Dendritic cell treated with granulocyte-macrophage colony-stimulating factor and Interleukin-4, amounts not matched to agents 40 ng/mL and 50 ng/mL, for 4 days (primary cell): ENCODE measurements around the gene ASXL1.
A peak's percentile ranks its signal among the peaks of the same experiment; 100 is the strongest.
"Not testable (repeated sequence)": the region's sequence is repeated elsewhere in the genome, so short reads cannot be mapped to it uniquely, and the experiment has no call there.

ENCODE experiments used
- H3K27ac Mint-ChIP-seq: one replicate; pipeline ENCODE4 v1.8.0; 2022; ENCODE audit warnings: mild to moderate bottlenecking, mixed read lengths
- H3K27me3 Mint-ChIP-seq: one replicate; pipeline ENCODE4 v1.8.0; 2022; ENCODE audit warnings: mild to moderate bottlenecking, mixed read lengths
- H3K36me3 Mint-ChIP-seq: one replicate; pipeline ENCODE4 v1.8.0; 2022; ENCODE audit warnings: low read depth, mixed read lengths
- H3K4me1 Mint-ChIP-seq: one replicate; pipeline ENCODE4 v1.8.0; 2022; ENCODE audit warnings: low read depth, mixed read lengths
- H3K4me3 Mint-ChIP-seq: one replicate; pipeline ENCODE4 v1.8.0; 2022; ENCODE audit warnings: mild to moderate bottlenecking, moderate library complexity, mixed read lengths
- H3K9me3 Mint-ChIP-seq: one replicate; pipeline ENCODE4 v1.8.0; 2022; ENCODE audit warnings: mixed read lengths
- intact Hi-C: fragments of 100-400 bp; cut with micrococcal nuclease; formaldehyde crosslinking; loops from one replicate; pipeline ENCODE4 v1.15.0; 2022

ASXL1 gene

DNA sequence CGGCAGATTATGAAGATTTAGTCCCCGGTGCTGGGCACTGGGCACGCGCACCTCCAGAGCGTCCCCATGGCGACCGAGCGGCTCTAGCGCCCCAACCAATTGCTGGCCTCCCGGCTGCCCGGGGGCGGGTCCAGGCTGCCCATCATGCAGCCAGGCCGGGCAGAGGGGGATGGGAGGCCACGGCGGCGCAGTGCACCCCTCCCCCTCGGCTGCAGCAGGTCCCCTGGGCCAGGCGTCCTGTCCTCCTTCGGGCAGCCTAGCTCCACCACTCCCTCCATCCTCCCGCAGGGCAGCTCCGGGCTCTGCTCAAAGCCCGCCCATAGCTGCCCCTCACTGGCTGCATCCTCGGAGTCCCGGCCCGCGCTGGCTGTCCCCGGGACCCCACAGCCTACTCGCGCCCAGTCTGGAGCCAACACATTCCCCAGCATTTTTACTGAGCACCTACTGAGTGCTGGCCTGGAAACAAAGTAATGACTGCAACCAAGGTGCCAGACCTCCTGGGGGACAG lies 99.4 kb downstream of the ASXL1 start:
- Mint-ChIP-seq H3K36me3 (peaks cover 72% of the 10 kb centered on the region), H3K4me3 (peak overlapping the region; percentile 30), H3K4me1 (peaks cover 18% of the 10 kb centered on the region), H3K27me3 (no peaks in the 10 kb centered on the region), H3K9me3 (no peaks in the 10 kb centered on the region), H3K27ac (no peak overlapping the region)
- intact Hi-C loops = no loop called here

DNA sequence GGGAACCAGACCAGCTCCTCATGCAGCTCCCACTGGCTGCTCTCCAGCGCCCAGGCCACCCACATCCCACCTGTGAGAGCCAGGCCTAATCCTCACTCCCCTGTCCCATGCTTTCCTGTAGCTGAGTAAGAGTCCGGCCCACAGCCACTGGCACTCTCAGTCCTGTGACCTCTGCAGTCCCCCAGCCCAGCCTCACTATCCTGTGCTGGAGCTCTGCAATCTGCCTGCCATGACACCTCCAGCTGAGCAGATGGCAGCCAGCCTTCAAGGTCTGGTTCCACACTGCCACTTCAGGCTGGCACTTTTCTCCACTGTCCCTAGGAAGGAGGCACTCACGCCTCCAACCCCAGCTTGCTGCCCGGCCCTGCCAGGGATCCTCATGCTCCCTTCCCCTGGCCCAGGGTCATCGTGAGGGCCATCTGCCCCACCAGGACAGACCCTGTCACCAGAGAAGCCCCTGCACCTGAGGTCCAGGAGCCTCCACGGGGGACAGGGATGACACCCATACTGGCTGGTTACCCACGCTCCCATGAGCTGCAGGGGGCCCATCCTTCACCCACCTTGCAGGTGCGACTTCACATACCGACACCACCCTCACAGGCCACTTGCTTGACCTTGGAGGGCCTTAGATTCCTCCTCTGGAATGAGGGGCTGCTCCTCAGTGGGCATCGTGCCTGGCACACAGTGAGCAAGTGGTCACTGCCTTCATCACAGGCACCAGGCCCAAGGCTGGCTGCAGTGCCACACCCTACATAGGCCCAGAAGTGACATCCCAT lies 100.1 kb downstream of the ASXL1 start:
- peaks cover 72% of the 10 kb centered on the region for H3K36me3 Mint-ChIP-seq
- peaks cover 15% of the 10 kb centered on the region for H3K4me1 Mint-ChIP-seq
- H3K9me3 Mint-ChIP-seq = no peaks in the 10 kb centered on the region
- H3K27me3 Mint-ChIP-seq = no peaks in the 10 kb centered on the region
- intact Hi-C loops = no loop called here
- no peak overlapping the region for H3K27ac Mint-ChIP-seq
- no peak overlapping the region for H3K4me3 Mint-ChIP-seq

DNA sequence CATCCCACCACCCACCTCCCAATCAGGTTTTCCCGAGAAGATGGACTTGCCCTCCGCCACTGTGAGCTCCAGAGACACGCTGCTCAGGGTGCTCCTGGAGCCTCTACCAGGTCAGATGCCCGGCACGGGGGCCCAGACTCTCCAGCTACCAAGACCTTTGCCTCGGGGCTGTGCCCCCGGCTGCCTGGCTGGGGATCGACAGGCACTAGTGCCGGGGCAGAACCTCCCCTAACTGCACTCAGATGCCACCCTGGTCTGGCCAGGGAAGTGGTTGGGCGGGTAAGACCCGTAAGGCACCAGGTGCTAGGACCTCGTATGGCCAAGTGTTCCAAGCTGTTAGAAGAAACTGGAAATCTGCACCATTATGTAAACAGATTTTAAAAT lies 100.7 kb downstream of the ASXL1 start:
- Mint-ChIP-seq H3K27ac (no peak overlapping the region), H3K27me3 (no peaks in the 10 kb centered on the region), H3K4me3 (no peak overlapping the region), H3K36me3 (peaks cover 72% of the 10 kb centered on the region), H3K9me3 (no peaks in the 10 kb centered on the region), H3K4me1 (peaks cover 15% of the 10 kb centered on the region)
- intact Hi-C loops = no loop called here

DNA sequence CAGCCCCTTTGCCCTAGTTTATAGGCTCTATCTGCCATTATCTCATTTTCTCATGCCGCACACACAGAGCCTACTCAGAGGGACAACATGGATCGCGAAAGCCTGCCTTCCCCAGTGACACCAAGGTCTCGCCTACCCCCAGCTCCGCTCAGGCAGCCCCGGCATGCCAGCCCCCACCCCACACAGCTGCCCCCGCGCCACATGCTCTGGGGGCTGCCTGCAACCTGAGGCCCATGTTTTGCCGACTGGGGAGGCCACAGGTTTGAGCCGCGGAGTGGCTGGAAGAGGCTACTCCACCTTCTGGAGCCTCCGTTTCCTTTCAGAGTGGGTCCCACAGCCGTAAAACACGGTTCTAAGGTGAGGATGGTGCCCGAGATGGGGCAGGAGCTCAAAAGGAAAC lies 102.1 kb downstream of the ASXL1 start:
- Mint-ChIP-seq H3K4me1 (peaks cover 20% of the 10 kb centered on the region), H3K27ac (no peak overlapping the region), H3K27me3 (no peaks in the 10 kb centered on the region), H3K9me3 (no peaks in the 10 kb centered on the region), H3K36me3 (peaks cover 67% of the 10 kb centered on the region), H3K4me3 (no peak overlapping the region)
- intact Hi-C loops = no loop called here

DNA sequence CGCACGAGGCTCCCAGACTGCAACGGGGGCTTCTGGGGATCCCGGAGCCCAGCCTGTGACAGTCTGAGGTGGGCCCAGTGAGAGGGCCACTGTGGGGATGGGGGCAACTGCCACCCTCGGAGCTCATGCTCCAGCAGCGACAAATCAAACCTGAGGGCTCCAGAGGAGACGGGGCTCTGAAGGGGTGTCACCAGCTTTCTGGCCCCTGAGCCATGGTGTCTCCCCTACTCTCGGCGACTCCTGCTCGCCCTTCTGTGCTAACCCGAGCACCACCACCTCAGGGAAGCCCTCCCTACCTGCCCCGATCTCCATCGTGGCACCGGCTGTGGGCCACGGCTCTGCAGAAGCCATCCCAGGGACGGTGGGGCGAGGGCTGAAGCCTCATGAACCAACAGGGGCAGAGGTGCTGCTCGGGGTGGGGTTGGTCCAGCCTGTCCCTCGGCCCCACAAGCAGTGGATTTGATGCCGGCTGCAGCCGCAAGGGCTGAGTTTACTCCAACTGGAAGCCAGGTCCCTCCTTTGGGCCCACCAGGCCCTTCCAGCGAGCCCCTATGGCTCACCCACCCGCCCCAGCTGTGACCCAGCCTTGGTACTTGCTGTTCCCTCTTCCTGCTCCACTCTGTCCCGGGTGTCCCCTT lies 102.7 kb downstream of the ASXL1 start:
- Mint-ChIP-seq H3K27me3 (no peaks in the 10 kb centered on the region), H3K4me1 (peaks cover 26% of the 10 kb centered on the region), H3K36me3 (peaks cover 66% of the 10 kb centered on the region), H3K27ac (no peak overlapping the region), H3K9me3 (no peaks in the 10 kb centered on the region), H3K4me3 (no peak overlapping the region)
- intact Hi-C loops = no loop called here

DNA sequence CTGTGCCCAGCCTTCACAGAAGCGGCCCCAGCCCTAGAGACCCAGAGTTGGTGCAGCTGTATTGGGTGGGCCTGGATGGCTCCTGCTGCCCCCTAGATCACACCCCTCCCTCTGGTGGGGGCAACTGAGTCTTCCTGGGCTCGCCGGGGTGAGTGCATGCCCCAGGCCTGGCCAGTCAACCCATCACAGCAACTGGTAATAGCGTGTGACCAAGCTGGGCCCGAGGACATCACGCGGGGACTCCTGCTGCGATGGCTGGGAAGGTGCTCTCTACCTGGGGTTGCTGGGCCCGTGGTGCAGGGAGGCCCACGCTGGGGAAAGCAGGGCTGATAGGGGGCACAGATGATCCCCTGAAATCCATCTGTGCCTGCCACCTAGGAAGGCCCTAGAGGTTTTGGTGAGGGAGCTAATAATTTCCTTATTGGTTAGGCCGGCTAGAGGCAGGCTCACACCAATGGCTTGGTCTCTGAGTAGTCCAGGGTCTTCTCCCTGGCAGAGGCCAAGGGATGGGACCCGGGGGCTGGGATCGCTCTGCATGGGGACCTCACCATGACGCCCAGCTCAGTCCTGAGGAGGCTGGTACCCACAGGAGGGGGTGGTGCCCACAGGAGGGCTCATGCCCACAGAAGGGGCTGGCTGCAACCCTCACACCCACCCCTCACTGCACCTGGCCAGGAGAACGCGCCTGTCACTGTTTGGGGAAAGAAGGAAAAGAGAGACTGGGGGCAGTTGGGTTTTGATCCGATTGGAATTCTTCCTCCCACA lies 103.9 kb downstream of the ASXL1 start:
- Mint-ChIP-seq H3K27me3 (no peaks in the 10 kb centered on the region), H3K27ac (no peak overlapping the region), H3K36me3 (peaks cover 60% of the 10 kb centered on the region), H3K4me1 (peaks cover 36% of the 10 kb centered on the region), H3K9me3 (no peaks in the 10 kb centered on the region), H3K4me3 (no peak overlapping the region)
- intact Hi-C loops = no loop called here

DNA sequence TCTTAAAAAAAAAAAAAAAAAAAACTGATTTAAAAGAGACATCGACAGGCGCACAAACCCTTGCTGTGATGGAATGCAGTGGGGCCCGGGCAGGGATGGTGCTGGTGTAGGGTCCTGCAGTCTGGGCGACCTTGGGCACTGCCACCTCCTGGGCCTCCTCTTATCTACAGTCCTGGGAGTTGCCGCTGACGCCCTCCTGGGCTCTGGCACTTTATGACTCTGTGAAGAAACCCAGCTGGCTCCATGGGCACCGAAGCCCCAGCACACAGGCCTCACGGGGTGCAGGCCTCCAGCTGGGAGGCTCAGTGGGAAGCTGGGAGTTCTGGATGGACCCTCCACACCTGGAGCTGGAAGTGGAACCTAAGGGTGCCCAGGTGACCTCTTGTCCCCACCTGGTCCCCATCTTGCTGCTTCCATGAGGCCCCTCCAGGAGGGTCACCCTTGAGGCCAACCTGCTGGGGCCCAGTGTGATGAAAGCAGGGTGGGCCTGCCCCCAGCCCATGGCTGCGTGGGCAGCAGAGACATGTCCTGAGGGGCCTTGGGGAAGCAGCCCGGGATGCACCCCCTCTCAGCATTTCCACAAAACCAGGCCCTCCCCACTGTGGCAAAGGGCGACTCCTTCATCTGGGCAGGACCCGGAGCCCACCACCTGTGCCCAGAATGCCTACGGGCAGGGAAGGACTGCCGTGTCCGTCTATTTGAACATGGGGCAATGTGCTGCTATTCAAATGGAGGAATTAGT lies 104.9 kb downstream of the ASXL1 start:
- Mint-ChIP-seq H3K36me3 (peaks cover 67% of the 10 kb centered on the region), H3K4me1 (peaks cover 36% of the 10 kb centered on the region), H3K27ac (no peak overlapping the region), H3K27me3 (no peaks in the 10 kb centered on the region), H3K4me3 (no peak overlapping the region), H3K9me3 (no peaks in the 10 kb centered on the region)
- intact Hi-C loops = no loop called here

DNA sequence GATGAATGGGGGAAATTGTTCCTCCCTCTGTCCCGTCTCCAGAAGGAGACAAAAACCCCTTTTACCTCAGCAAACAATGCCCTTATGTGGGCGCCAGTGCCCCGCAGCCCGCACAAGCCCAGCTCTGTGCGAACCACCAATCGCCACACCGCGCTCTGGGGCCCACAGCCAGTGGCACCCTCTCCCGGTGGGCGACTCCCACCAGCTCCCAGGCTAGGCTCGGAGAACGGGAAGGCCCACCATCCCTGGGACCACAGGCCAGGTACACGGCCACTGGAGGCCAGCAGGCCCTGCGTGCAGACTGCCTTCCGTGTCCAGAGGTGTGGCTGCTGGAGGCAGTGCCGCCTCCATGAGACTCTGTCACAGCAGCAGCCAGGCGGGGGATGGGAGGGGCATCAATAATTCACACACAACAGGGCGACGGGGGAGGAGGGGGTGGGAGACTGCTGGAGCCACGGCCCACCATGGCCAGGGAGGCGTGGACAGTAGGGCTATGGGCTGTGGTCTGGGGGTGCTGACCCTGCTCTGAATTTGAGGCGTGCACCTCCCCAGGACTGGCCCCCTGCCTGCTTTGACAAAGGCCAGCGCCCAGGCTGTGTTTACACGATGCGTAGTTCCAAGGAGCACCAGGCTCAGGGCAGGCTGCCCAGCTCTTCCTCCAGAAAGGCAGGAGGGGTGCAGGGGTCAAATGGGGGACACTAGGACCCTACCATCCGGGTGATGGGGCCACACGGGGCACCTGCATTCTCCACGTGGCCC lies 105.7 kb downstream of the ASXL1 start:
- no peak overlapping the region for H3K4me3 Mint-ChIP-seq
- no peaks in the 10 kb centered on the region for H3K27me3 Mint-ChIP-seq
- H3K27ac Mint-ChIP-seq = no peak overlapping the region
- H3K36me3 Mint-ChIP-seq = peaks cover 60% of the 10 kb centered on the region
- H3K4me1 Mint-ChIP-seq = peaks cover 30% of the 10 kb centered on the region
- intact Hi-C loops = no loop called here
- no peaks in the 10 kb centered on the region for H3K9me3 Mint-ChIP-seq

DNA sequence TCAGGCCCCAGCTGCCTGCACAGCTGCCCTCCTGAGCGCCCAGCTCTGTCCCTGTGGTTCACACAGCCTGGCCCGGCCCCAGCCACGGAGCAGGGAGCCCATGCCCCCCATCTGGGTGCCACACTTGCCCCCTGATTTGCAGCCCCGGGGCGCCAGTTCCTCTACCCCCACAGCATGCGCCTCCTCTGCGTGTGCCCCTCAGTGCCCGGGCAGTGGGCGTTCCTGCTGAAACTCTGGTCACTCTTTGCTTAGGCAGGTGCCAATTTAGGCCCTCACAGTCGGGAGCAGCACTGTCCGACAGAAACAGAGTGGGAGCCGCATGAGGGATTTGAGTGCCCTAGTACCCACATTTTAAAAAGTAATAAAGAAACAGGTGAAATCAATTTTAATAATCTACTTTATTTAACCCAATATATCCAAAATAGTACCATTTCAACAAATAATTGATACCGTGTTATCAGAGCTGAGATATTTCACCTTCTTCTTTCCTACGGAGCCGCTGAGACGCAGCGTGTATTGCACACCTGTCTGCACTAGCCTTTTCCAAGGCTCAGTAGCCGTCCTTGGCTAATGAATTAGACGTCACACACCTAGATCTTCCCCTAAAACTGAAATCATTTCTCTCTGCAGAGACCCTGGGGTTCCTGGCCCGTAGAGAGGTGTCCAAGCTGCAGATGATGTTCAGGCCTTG lies 106.4 kb downstream of the ASXL1 start:
- peak overlapping the region; percentile 56 for H3K27ac Mint-ChIP-seq
- no peaks in the 10 kb centered on the region for H3K9me3 Mint-ChIP-seq
- peaks cover 33% of the 10 kb centered on the region for H3K4me1 Mint-ChIP-seq
- no peak overlapping the region for H3K4me3 Mint-ChIP-seq
- intact Hi-C loops = no loop called here
- H3K27me3 Mint-ChIP-seq = no peaks in the 10 kb centered on the region
- peaks cover 60% of the 10 kb centered on the region for H3K36me3 Mint-ChIP-seq

DNA sequence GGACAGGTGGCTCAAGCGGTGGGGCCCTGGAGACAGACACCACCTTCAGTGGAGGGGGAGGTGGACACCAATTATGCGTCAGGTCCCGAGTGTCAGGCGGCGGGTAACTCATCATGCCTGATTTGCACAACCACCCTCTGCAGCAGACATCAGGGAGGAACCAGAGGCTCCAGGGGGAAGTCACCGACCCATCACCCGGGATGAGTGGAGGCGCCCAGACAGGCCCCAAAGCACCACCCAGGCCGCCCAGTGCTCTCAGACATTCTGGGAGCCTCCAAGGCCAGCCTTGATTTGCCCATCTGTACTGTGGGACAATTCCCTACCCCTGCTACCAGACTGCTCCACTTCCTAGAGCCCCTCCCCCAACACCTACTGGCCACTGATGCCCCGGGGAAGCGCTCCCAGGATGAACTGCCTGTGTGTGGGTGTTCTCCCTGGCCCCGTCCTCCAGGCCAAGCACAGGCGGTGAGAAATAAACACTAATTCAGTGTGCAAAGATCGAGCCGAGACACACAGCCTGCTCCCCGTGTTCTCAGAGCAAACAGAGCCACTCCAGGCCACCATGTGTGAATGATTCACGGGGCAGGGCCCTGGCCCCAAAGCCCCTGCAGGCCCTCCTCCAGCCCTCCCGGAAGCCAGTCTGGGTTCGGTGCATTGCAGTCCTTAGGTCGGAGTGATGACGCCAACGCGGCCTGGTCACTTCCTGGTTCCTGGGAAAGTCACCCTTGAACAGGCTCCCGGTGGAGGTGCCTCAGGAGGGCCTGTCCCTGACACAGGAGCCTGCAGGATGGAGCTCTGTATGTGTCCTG lies 107.2 kb downstream of the ASXL1 start:
- Mint-ChIP-seq H3K27ac (peak overlapping the region; percentile 56), H3K9me3 (no peaks in the 10 kb centered on the region), H3K4me1 (peaks cover 39% of the 10 kb centered on the region), H3K36me3 (peaks cover 52% of the 10 kb centered on the region), H3K27me3 (no peaks in the 10 kb centered on the region), H3K4me3 (no peak overlapping the region)
- intact Hi-C loops = no loop called here

DNA sequence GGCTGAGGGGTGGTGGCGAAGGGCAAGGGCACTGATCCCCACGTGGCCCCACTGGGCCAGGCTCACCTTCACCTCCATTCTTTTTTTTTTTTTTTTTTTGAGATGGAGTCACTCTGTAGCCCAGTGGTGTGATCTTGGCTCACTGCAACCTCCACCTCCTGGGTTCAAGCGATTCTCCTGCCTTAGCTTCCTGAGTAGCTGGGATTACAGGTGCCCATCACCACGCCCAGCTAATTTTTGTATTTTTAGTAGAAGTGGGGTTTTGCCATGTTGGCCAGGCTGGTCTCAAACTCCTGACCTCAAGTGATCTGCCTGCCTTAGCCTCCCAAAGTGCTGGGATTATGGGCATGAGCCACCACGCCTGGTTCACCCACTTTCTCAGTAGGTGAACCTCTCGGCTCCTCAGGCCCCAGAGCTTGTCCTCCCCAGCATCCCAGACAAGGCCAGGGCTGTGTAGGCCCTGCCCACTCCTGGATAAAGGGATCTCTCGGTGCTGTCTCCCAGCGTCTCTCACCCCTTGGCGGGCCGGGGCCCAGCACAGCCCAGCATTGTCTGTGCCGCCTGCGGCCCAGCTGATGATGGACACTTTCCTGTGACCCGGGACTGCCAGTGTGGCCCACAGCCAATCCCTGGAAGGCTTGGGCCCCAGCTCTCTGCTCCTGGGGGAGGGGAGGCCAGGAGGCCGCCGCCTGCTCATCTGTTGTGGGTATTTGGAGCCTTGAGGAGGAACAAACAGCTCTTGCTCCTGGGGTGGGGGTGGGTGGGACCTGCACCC lies 108.0 kb downstream of the ASXL1 start:
- peak overlapping the region; percentile 56 for H3K27ac Mint-ChIP-seq
- H3K9me3 Mint-ChIP-seq, H3K4me3 Mint-ChIP-seq, H3K27me3 Mint-ChIP-seq, intact Hi-C loops: not testable (repeated sequence)
- peaks cover 47% of the 10 kb centered on the region for H3K4me1 Mint-ChIP-seq
- peaks cover 45% of the 10 kb centered on the region for H3K36me3 Mint-ChIP-seq
